HepG2 (cell line): ENCODE measurements around the gene ACOT8. TPM values are rescaled to one million over a fixed set of nuclear protein-coding genes. Genes with fewer than 3 reads are reported as not detected.

Experiments used
- ATF7 ChIP-seq, 2 experiments: fragments of 450-650 bp in 1 of 2; sonication (generic) in 1 of 2; formaldehyde crosslinking in 1 of 2; IDR thresholded peaks; 2 replicates each; pipeline versions ENCODE4 v1.4.0 to v1.6.1; 2016 to 2020; ENCODE audit warnings: antibody characterized with exemption in 1 of 2, mild to moderate bottlenecking in 1 of 2, missing genetic modification reagents in 1 of 2
- DNMT3B ChIP-seq: conservative IDR thresholded peaks from 2 replicates; pipeline ENCODE4 v1.6.1; 2016; ENCODE audit warnings: missing biosample characterization, control low read depth
- FIP1L1 ChIP-seq: fragments of 200-400 bp; formaldehyde crosslinking; IDR thresholded peaks from 2 replicates; pipeline ENCODE4 v1.6.1; 2018; ENCODE audit warnings: low read depth, mild to moderate bottlenecking, low read length, moderate library complexity, borderline replicate concordance; ENCODE audit not compliant: insufficient read depth
- HNRNPLL ChIP-seq: fragments of 200-400 bp; formaldehyde crosslinking; IDR thresholded peaks from 2 replicates; pipeline ENCODE4 v1.6.1; 2017; ENCODE audit warnings: mild to moderate bottlenecking, low read depth, low read length; ENCODE audit not compliant: poor library complexity, severe bottlenecking
- KLF6 ChIP-seq: IDR thresholded peaks from 2 replicates; pipeline ENCODE4 v1.8.0; 2016; ENCODE audit warnings: missing biosample characterization, missing genetic modification reagents
- MIXL1 ChIP-seq: IDR thresholded peaks from 2 replicates; pipeline ENCODE4 v1.6.1; 2016
- MYC ChIP-seq: sonication (generic); formaldehyde crosslinking; IDR thresholded peaks from 2 replicates; pipeline ENCODE4 v1.9.0; 2021; ENCODE audit warnings: missing genetic modification reagents, borderline replicate concordance
- NFKB2 ChIP-seq: sonication (generic); formaldehyde crosslinking; IDR thresholded peaks from 2 replicates; pipeline ENCODE4 v1.4.0; 2020; ENCODE audit warnings: missing genetic modification reagents, borderline replicate concordance
- POLR2AphosphoS2 ChIP-seq: IDR thresholded peaks from 2 replicates; pipeline ENCODE4 v1.6.1; 2011; ENCODE audit warnings: low read depth, low read length, improper control_type of control experiment
- PRPF4 ChIP-seq: fragments of 200-400 bp; formaldehyde crosslinking; IDR thresholded peaks from 2 replicates; pipeline ENCODE4 v1.6.1; 2016; ENCODE audit warnings: low read length, low read depth; ENCODE audit not compliant: poor library complexity, severe bottlenecking
- RFX5 ChIP-seq: IDR thresholded peaks from 2 replicates; pipeline ENCODE4 v1.6.1; 2011; ENCODE audit warnings: low read depth, low read length, improper control_type of control experiment
- SAFB2 ChIP-seq: sonication (generic); formaldehyde crosslinking; IDR thresholded peaks from 2 replicates; pipeline ENCODE4 v1.5.1; 2020; ENCODE audit warnings: missing genetic modification reagents, low read depth, mild to moderate bottlenecking, borderline replicate concordance
- SALL2 ChIP-seq: sonication (generic); formaldehyde crosslinking; IDR thresholded peaks from 2 replicates; pipeline ENCODE4 v1.8.1; 2023; ENCODE audit warnings: mild to moderate bottlenecking, missing genetic modification reagents, inconsistent platforms
- TGIF2 ChIP-seq: IDR thresholded peaks from 2 replicates; pipeline ENCODE4 v1.6.1; 2016; ENCODE audit warnings: control low read depth, missing compliant biosample characterization
- ZKSCAN1 ChIP-seq: fragments of 150-350 bp; IDR thresholded peaks from 2 replicates; pipeline ENCODE4 v1.6.1; 2014; ENCODE audit warnings: low read length
- ZNF446 ChIP-seq: sonication (generic); formaldehyde crosslinking; IDR thresholded peaks from 2 replicates; pipeline ENCODE4 v1.5.0; 2020; ENCODE audit warnings: mild to moderate bottlenecking, missing genetic modification reagents
- ZNF709 ChIP-seq: sonication (generic); formaldehyde crosslinking; IDR thresholded peaks from 2 replicates; pipeline ENCODE4 v1.5.0; 2020; ENCODE audit warnings: mild to moderate bottlenecking, missing genetic modification reagents
- ZNF773 ChIP-seq: sonication (generic); formaldehyde crosslinking; IDR thresholded peaks from 2 replicates; pipeline ENCODE4 v1.4.0; 2020; ENCODE audit warnings: missing genetic modification reagents, borderline replicate concordance
- polyA plus RNA-seq, 8 experiments: library from polyadenylated mRNA; depleted of rRNA in 3 of 8; stranded (reverse) in 7 of 8; unstranded in 1 of 8; fragments of >200 nt; fragmentation: Illumina TruSeq in 4 of 8; extraction: Trizol in 4 of 8; gene quantifications; 2 replicates each; pipeline versions ENCODE4 v1.2.1 to v1.2.3, GENCODE V29; 2011 to 2016; ENCODE audit warnings: low read depth in 4 of 8, missing spikeins in 1 of 8, mixed read lengths in 1 of 8; ENCODE audit not compliant: insufficient read depth in 1 of 8
- total RNA-seq, 5 experiments: library from RNA; depleted of rRNA; stranded (reverse); fragments of >200 nt; fragmentation: Illumina TruSeq; extraction: Trizol; gene quantifications; 2 replicates each; pipeline ENCODE4 v1.2.3, GENCODE V29; 2016; ENCODE audit warnings: low read depth in 1 of 5
- TF ChIP-seq, protein P1 (sequence below): sonication (generic); formaldehyde crosslinking; IDR thresholded peaks from 2 replicates; pipeline ENCODE4 v1.8.0; 2022; ENCODE audit warnings: missing genetic modification reagents, mild to moderate bottlenecking, moderate library complexity, borderline replicate concordance
- TF ChIP-seq, protein P2 (sequence below): sonication (generic); formaldehyde crosslinking; IDR thresholded peaks from 2 replicates; pipeline ENCODE4 v1.4.0; 2020; ENCODE audit warnings: missing genetic modification reagents, low read depth, mild to moderate bottlenecking, borderline replicate concordance
- TF ChIP-seq, protein P3 (sequence below), 2 experiments: fragments of 450-650 bp in 1 of 2; sonication (generic) in 1 of 2; formaldehyde crosslinking; IDR thresholded peaks; 2 replicates each; pipeline versions ENCODE4 v1.5.0 to v1.8.0; 2020 to 2022; ENCODE audit warnings: mild to moderate bottlenecking in 1 of 2, missing genetic modification reagents in 1 of 2
- TF ChIP-seq, protein P4 (sequence below): sonication (generic); formaldehyde crosslinking; IDR thresholded peaks from 2 replicates; pipeline ENCODE4 v1.9.0; 2021; ENCODE audit warnings: missing genetic modification reagents, mild to moderate bottlenecking, borderline replicate concordance

ACOT8 gene
- total and polyA plus RNA-seq, 2 of the 13 experiments (the other 11 are each of a cell fraction or from before 2014, with no cell fraction given), result 31.4 to 45.5 TPM

DNA sequence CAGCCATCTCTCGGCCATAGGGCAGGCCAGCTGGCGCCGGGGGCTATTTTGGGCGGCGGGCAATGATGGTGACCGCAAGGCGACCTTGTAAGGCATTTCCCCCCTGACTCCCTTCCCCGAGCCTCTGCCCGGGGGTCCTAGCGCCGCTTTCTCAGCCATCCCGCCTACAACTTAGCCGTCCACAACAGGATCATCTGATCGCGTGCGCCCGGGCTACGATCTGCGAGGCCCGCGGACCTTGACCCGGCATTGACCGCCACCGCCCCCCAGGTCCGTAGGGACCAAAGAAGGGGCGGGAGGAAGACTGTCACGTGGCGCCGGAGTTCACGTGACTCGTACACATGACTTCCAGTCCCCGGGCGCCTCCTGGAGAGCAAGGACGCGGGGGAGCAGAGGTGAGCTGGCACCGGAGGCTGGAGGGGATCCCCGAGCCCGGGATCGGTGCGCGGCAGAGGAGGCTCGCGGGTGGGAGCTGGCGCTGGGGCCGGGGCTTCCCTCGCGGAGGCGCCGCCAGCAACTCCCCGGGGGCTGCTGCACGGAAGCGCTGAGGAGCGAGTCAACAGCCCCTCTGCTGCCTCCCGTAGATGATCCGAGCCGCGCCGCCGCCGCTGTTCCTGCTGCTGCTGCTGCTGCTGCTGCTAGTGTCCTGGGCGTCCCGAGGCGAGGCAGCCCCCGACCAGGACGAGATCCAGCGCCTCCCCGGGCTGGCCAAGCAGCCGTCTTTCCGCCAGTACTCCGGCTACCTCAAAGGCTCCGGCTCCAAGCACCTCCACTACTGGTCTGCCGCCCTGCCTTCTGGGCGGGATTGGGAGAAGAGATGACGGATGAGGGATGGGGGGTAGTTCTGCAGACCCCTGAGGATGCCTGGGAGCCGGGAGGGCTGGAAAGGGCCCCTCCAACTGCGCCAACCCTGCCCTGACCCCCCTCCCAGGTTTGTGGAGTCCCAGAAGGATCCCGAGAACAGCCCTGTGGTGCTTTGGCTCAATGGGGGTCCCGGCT is 34.1 kb upstream of the ACOT8 start, which contains the start of the genes CTSA and NEURL2 (continued):
- TF ChIP-seq, protein P1, sequence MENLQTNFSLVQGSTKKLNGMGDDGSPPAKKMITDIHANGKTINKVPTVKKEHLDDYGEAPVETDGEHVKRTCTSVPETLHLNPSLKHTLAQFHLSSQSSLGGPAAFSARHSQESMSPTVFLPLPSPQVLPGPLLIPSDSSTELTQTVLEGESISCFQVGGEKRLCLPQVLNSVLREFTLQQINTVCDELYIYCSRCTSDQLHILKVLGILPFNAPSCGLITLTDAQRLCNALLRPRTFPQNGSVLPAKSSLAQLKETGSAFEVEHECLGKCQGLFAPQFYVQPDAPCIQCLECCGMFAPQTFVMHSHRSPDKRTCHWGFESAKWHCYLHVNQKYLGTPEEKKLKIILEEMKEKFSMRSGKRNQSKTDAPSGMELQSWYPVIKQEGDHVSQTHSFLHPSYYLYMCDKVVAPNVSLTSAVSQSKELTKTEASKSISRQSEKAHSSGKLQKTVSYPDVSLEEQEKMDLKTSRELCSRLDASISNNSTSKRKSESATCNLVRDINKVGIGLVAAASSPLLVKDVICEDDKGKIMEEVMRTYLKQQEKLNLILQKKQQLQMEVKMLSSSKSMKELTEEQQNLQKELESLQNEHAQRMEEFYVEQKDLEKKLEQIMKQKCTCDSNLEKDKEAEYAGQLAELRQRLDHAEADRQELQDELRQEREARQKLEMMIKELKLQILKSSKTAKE (CRISPR knock-in tag), result peak; percentile 99
- TF ChIP-seq SALL2 (CRISPR knock-in tag) (peak; percentile 99), ZNF709 (peak; percentile 96), SAFB2 (CRISPR knock-in tag) (peak; percentile 99), TGIF2 (peak; percentile 99), HNRNPLL (peak; percentile 76), PRPF4 (no peak), POLR2AphosphoS2 (no peak), ZNF773 (CRISPR knock-in tag) (peak; percentile 37; the same call in 1 of the 2 replicates), FIP1L1 (no peak), KLF6 (CRISPR knock-in tag) (peak; percentile 100), NFKB2 (peak; percentile 99; the same call in 1 of the 2 replicates), MYC (CRISPR knock-in tag) (peak; percentile 99), DNMT3B (CRISPR knock-in tag) (peak; percentile 99), ATF7 (IDR thresholded peaks at IDR 0.05) (no peak), ATF7 (CRISPR knock-in tag; IDR thresholded peaks at IDR 0.05) (peak; percentile 88), RFX5 (no peak), ZKSCAN1 (no peak), ZNF446 (peak; percentile 99), MIXL1 (peak; percentile 99)
- TF ChIP-seq, protein P2, sequence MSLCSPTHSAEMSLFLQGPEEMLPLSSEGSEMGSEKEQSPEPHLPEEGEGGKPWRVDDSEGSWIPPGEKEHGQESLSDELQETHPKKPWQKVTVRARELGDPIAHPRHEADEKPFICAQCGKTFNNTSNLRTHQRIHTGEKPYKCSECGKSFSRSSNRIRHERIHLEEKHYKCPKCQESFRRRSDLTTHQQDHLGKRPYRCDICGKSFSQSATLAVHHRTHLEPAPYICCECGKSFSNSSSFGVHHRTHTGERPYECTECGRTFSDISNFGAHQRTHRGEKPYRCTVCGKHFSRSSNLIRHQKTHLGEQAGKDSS (CRISPR knock-in tag), result peak; percentile 99
- TF ChIP-seq, protein P3, sequence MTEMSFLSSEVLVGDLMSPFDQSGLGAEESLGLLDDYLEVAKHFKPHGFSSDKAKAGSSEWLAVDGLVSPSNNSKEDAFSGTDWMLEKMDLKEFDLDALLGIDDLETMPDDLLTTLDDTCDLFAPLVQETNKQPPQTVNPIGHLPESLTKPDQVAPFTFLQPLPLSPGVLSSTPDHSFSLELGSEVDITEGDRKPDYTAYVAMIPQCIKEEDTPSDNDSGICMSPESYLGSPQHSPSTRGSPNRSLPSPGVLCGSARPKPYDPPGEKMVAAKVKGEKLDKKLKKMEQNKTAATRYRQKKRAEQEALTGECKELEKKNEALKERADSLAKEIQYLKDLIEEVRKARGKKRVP (CRISPR knock-in tag; IDR thresholded peaks at IDR 0.05), result peak in 1 of 2 experiments; percentile 92; a peak in 2 of 4 replicates
- TF ChIP-seq, protein P4, sequence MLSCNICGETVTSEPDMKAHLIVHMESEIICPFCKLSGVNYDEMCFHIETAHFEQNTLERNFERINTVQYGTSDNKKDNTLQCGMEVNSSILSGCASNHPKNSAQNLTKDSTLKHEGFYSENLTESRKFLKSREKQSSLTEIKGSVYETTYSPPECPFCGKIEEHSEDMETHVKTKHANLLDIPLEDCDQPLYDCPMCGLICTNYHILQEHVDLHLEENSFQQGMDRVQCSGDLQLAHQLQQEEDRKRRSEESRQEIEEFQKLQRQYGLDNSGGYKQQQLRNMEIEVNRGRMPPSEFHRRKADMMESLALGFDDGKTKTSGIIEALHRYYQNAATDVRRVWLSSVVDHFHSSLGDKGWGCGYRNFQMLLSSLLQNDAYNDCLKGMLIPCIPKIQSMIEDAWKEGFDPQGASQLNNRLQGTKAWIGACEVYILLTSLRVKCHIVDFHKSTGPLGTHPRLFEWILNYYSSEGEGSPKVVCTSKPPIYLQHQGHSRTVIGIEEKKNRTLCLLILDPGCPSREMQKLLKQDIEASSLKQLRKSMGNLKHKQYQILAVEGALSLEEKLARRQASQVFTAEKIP (CRISPR knock-in tag), result peak; percentile 92; the same call in 1 of the 2 replicates
